HCT116 (cell line): ENCODE measurements around the gene SMARCD2. TPM values are rescaled to one million over a fixed set of nuclear protein-coding genes. Genes with fewer than 3 reads are reported as not detected.

Experiments used
- ATAC-seq: fragments of 200-7000 bp; cut with Tn5 transposase; 2 replicates; pipeline ENCODE4 v1.9.1; 2020; ENCODE audit warnings: mild to moderate bottlenecking, moderate library complexity
- BruUV-seq: library from RNA; stranded (reverse); fragments of 400-500 nt; replicated peaks from 2 replicates; lab custom pipeline; 2021; lab: Mats Ljungman, UMichigan
- CTCF ChIA-PET: fragments of 300-600 bp; sonication (Branson Sonifier 250); formaldehyde crosslinking; loops from one replicate; lab custom pipeline; 2021; ENCODE audit warnings: antibody characterized with exemption; lab: Charles Lee
- POLR2A ChIA-PET: fragments of 300-600, 350-600 bp; sonication (Branson Sonifier 250); formaldehyde crosslinking; loops from one replicate; lab custom pipeline; 2021; ENCODE audit warnings: antibody characterized with exemption; lab: Charles Lee
- RAD21 ChIA-PET, 2 experiments: fragments of 300-600 bp; sonication (Branson Sonifier 250); formaldehyde crosslinking; loops; one replicate each; lab custom pipeline; 2023; ENCODE audit warnings: low total read pairs in 2 of 2; ENCODE audit not compliant: uncharacterized antibody in 2 of 2, unreplicated experiment in 2 of 2, low non-redundant PET in 1 of 2; lab: Charles Lee
- DNase-seq: peaks from one replicate; pipeline ENCODE4 v3.0.0-alpha.2; 2010; ENCODE audit warnings: low read depth, low spot score
- H2AFZ ChIP-seq: fragments of 200-600 bp; shearing (Covaris generic), sonication (generic); 2 replicates; pipeline ENCODE4 v1.6.1; 2017; ENCODE audit warnings: low read depth, mixed run types, mixed read lengths, antibody characterized with exemption, low read length; ENCODE audit not compliant: poor library complexity, severe bottlenecking
- H3K27ac ChIP-seq: 2 replicates; pipeline ENCODE4 v1.5.1; 2012; ENCODE audit warnings: low read depth, low read length
- H3K27me3 ChIP-seq: fragments of 200-600 bp; sonication (generic); 2 replicates; pipeline ENCODE4 v1.6.1; 2016; ENCODE audit warnings: mixed run types, low read length, mixed read lengths; ENCODE audit not compliant: insufficient read depth
- H3K36me3 ChIP-seq, 2 experiments: fragments of 200-500 bp in 1 of 2; fragments of 200-600 bp in 1 of 2; sonication (Bioruptor generic) in 1 of 2; sonication (generic) in 1 of 2; 2 replicates each; pipeline versions ENCODE4 v1.5.1 to v1.6.1; 2014 to 2016; ENCODE audit warnings: low read length in 2 of 2, inconsistent platforms in 1 of 2, mixed read lengths in 1 of 2, mixed run types in 1 of 2; ENCODE audit not compliant: insufficient read depth in 2 of 2, control insufficient read depth in 1 of 2
- H3K4me1 ChIP-seq, 2 experiments: fragments of 200-600 bp in 1 of 2; sonication (generic) in 1 of 2; 2 replicates each; pipeline versions ENCODE4 v1.5.1 to v1.6.1; 2012 to 2017; ENCODE audit warnings: low read length in 2 of 2, inconsistent platforms in 1 of 2, mild to moderate bottlenecking in 1 of 2, mixed read lengths in 1 of 2, mixed run types in 1 of 2, moderate library complexity in 1 of 2; ENCODE audit not compliant: insufficient read depth in 2 of 2, control insufficient read depth in 1 of 2
- H3K4me2 ChIP-seq: fragments of 200-600 bp; sonication (generic); 2 replicates; pipeline ENCODE4 v1.6.1; 2017; ENCODE audit warnings: mixed run types, low read length, mixed read lengths
- H3K4me3 ChIP-seq, 2 experiments: fragments of 200-600 bp in 1 of 2; sonication (generic) in 1 of 2; replicated peaks in 1 of 2; 2 replicates each; pipeline ENCODE4 v1.5.1; 2011 to 2016; ENCODE audit warnings: low read length in 2 of 2, control low read depth in 1 of 2, low read depth in 1 of 2, mild to moderate bottlenecking in 1 of 2, mixed read lengths in 1 of 2, mixed run types in 1 of 2
- H3K79me2 ChIP-seq: fragments of 200-600 bp; sonication (generic); 2 replicates; pipeline ENCODE4 v1.6.1; 2017; ENCODE audit warnings: mild to moderate bottlenecking, mixed run types, low read length, moderate library complexity, mixed read lengths; ENCODE audit not compliant: insufficient read depth
- H3K9ac ChIP-seq: fragments of 200-600 bp; sonication (generic); 2 replicates; pipeline ENCODE4 v1.6.1; 2016; ENCODE audit warnings: low read length, mixed read lengths
- H3K9me2 ChIP-seq: fragments of 200-600 bp; sonication (generic), shearing (Covaris generic); 2 replicates; pipeline ENCODE4 v1.6.1; 2017; ENCODE audit warnings: mixed run types, mild to moderate bottlenecking, moderate library complexity; ENCODE audit not compliant: insufficient read depth
- H3K9me3 ChIP-seq, 2 experiments: fragments of 200-500 bp in 1 of 2; fragments of 200-600 bp in 1 of 2; sonication (Bioruptor generic) in 1 of 2; sonication (generic) in 1 of 2; 2 replicates each; pipeline ENCODE4 v1.6.1; 2014 to 2017; ENCODE audit warnings: low read length in 2 of 2, mixed read lengths in 2 of 2, inconsistent platforms in 1 of 2, low read depth in 1 of 2, mild to moderate bottlenecking in 1 of 2, mixed run types in 1 of 2, moderate library complexity in 1 of 2; ENCODE audit not compliant: control insufficient read depth in 1 of 2, insufficient read depth in 1 of 2
- H4K20me1 ChIP-seq: fragments of 200-600 bp; sonication (generic), shearing (Covaris generic); 2 replicates; pipeline ENCODE4 v1.6.1; 2017; ENCODE audit warnings: mixed run types, mild to moderate bottlenecking, moderate library complexity; ENCODE audit not compliant: insufficient read depth
- EGR1 ChIP-seq: IDR thresholded peaks from 2 replicates; pipeline ENCODE4 v1.6.1; 2012; ENCODE audit warnings: low read depth
- ELF1 ChIP-seq: IDR thresholded peaks from 2 replicates; pipeline ENCODE4 v1.6.1; 2012; ENCODE audit warnings: low read depth, borderline replicate concordance
- FOSL1 ChIP-seq: IDR thresholded peaks from 2 replicates; pipeline ENCODE4 v1.6.1; 2012; ENCODE audit warnings: low read depth
- RAD21 ChIP-seq: IDR thresholded peaks from 2 replicates; pipeline ENCODE4 v1.6.1; 2012; ENCODE audit warnings: low read depth, mild to moderate bottlenecking
- SIN3A ChIP-seq: IDR thresholded peaks from 2 replicates; pipeline ENCODE4 v1.6.1; 2012; ENCODE audit warnings: low read depth
- SP1 ChIP-seq: IDR thresholded peaks from 2 replicates; pipeline ENCODE4 v1.6.1; 2012; ENCODE audit warnings: low read depth
- YY1 ChIP-seq: IDR thresholded peaks from 2 replicates; pipeline ENCODE4 v1.6.1; 2011; ENCODE audit warnings: low read length, low read depth, moderate library complexity, mild to moderate bottlenecking; ENCODE audit not compliant: insufficient replicate concordance; ENCODE audit errors: extremely low read depth
- ZNF274 ChIP-seq: fragments of 200-500 bp; sonication (Bioruptor generic); IDR thresholded peaks from 2 replicates; pipeline ENCODE4 v1.6.1; 2014; ENCODE audit warnings: mild to moderate bottlenecking, low read depth, low read length, inconsistent platforms
- intact Hi-C: fragments of 100-400 bp; cut with micrococcal nuclease; formaldehyde crosslinking; loops from 2 replicates; pipeline ENCODE4 v1.10.0; 2022
- total RNA-seq: library from RNA; stranded (reverse); gene quantifications from one replicate; pipeline ENCODE4 v1.2.1, GENCODE V29; 2021; ENCODE audit not compliant: unreplicated experiment
- TF ChIP-seq, protein P1 (sequence below): IDR thresholded peaks from 2 replicates; pipeline ENCODE4 v1.6.1; 2011; ENCODE audit warnings: mild to moderate bottlenecking, low read length, moderate library complexity; ENCODE audit not compliant: insufficient replicate concordance; ENCODE audit errors: extremely low read depth
- TF ChIP-seq, protein P2 (sequence below), 3 experiments: fragments of 200-600 bp in 1 of 3; sonication (generic) in 1 of 3; IDR thresholded peaks in 2 of 3; conservative IDR thresholded peaks in 1 of 3; 2 replicates each; pipeline ENCODE4 v1.5.1; 2012 to 2017; ENCODE audit warnings: low read depth in 2 of 3, low read length in 2 of 3, antibody characterized with exemption in 1 of 3, borderline replicate concordance in 1 of 3, control low read depth in 1 of 3, mild to moderate bottlenecking in 1 of 3, mixed read lengths in 1 of 3, mixed run types in 1 of 3, moderate library complexity in 1 of 3; ENCODE audit not compliant: insufficient read depth in 1 of 3

Gene SMARCD2
- total RNA-seq, 1 experiment from 2014 or later = 168 TPM

- no peak overlapping the region for H3K4me3 ChIP-seq
- no peak overlapping the region for H2AFZ ChIP-seq
- POLR2A ChIA-PET = interaction anchor here (1.4 to 4.3 kb wide), 2 partner anchors 8 to 57 kb away, joined by 6 to 16 read pairs; partner anchors contain the start of genes CCDC47 and DDX42
- H3K36me3 ChIP-seq = peaks cover 57 to 72% of the 10 kb centered on the region in 2 experiments
- intact Hi-C loops = no loop called here
- no peak for ATAC-seq
- no peaks in the 10 kb centered on the region for H4K20me1 ChIP-seq
- H3K9me2 ChIP-seq = no peaks in the 10 kb centered on the region
- no peaks in the 10 kb centered on the region for H3K27me3 ChIP-seq
- RAD21 ChIA-PET = no interaction called here
- no peaks in the 10 kb centered on the region for H3K9me3 ChIP-seq
- no peak for DNase-seq
- TF ChIP-seq RAD21 (no peak), ELF1 (no peak), SIN3A (no peak), SP1 (no peak), ZNF274 (no peak)
- BruUV-seq = no TSS peak
- no peak overlapping the region for H3K4me2 ChIP-seq
- CTCF ChIA-PET = no interaction called here
- peaks cover 73% of the 10 kb centered on the region for H3K79me2 ChIP-seq
- H3K27ac ChIP-seq = no peak overlapping the region
- H3K4me1 ChIP-seq = peaks cover 10 to 25% of the 10 kb centered on the region in 2 experiments
- no peak overlapping the region for H3K9ac ChIP-seq
These were observed 12.2 kb downstream of the SMARCD2 start for GRCh38 chr17:63830278-63830677.

DNA sequence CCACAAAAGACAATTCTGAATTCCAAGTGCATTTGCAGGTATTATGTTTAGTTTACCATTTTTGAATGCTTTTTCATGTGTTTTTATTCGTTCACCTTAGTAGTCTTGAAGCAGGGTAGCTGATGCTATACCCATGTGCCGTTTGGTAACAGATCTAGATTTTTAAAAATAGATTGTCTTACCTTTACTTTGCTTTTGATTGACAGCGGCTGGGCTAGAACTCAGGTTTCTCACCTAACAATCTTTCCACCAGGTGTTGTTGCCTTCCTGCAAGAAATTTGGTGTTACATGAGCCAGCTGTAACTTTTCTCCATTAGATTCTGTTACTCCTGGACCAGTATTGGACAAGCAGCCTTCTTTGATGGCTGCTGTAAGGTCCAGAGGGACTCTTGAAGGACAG, 13.5 kb downstream of the SMARCD2 start:
- H3K9ac ChIP-seq = peak overlapping the region; percentile 88
- no peaks in the 10 kb centered on the region for H3K9me3 ChIP-seq
- H3K4me2 ChIP-seq = peak overlapping the region; percentile 84
- BruUV-seq = no TSS peak
- no peaks in the 10 kb centered on the region for H4K20me1 ChIP-seq
- intact Hi-C loops = loop anchor here (5.0 kb wide), 1 partner anchor 132 kb away; no protein-coding TSS in a partner anchor
- ATAC-seq = no peak
- no peak for DNase-seq
- ChIA-PET POLR2A (interaction anchor here (1.4 to 4.3 kb wide), 3 partner anchors 10 to 55 kb away, joined by 6 to 16 read pairs (median 7); partner anchors contain the start of genes CCDC47 and DDX42), CTCF (no interaction called here), RAD21 (no interaction called here)
- no peak overlapping the region for H2AFZ ChIP-seq
- TF ChIP-seq SP1 (no peak), EGR1 (no peak), FOSL1 (no peak), YY1 (no peak)
- TF ChIP-seq, protein P1, sequence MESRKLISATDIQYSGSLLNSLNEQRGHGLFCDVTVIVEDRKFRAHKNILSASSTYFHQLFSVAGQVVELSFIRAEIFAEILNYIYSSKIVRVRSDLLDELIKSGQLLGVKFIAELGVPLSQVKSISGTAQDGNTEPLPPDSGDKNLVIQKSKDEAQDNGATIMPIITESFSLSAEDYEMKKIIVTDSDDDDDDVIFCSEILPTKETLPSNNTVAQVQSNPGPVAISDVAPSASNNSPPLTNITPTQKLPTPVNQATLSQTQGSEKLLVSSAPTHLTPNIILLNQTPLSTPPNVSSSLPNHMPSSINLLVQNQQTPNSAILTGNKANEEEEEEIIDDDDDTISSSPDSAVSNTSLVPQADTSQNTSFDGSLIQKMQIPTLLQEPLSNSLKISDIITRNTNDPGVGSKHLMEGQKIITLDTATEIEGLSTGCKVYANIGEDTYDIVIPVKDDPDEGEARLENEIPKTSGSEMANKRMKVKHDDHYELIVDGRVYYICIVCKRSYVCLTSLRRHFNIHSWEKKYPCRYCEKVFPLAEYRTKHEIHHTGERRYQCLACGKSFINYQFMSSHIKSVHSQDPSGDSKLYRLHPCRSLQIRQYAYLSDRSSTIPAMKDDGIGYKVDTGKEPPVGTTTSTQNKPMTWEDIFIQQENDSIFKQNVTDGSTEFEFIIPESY = no peak
- TF ChIP-seq, protein P2, sequence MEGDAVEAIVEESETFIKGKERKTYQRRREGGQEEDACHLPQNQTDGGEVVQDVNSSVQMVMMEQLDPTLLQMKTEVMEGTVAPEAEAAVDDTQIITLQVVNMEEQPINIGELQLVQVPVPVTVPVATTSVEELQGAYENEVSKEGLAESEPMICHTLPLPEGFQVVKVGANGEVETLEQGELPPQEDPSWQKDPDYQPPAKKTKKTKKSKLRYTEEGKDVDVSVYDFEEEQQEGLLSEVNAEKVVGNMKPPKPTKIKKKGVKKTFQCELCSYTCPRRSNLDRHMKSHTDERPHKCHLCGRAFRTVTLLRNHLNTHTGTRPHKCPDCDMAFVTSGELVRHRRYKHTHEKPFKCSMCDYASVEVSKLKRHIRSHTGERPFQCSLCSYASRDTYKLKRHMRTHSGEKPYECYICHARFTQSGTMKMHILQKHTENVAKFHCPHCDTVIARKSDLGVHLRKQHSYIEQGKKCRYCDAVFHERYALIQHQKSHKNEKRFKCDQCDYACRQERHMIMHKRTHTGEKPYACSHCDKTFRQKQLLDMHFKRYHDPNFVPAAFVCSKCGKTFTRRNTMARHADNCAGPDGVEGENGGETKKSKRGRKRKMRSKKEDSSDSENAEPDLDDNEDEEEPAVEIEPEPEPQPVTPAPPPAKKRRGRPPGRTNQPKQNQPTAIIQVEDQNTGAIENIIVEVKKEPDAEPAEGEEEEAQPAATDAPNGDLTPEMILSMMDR (IDR thresholded peaks at IDR 0.05 in 2 of 3, conservative IDR thresholded peaks at IDR 0.05 in 1 of 3; ENCODE audit: borderline replicate concordance in 1 of 3, insufficient read depth in 1 of 3, low read depth in 2 of 3, low read length in 2 of 3) = no peak
- no peaks in the 10 kb centered on the region for H3K9me2 ChIP-seq
- peaks cover 81% of the 10 kb centered on the region for H3K79me2 ChIP-seq
- peaks cover 8 to 16% of the 10 kb centered on the region in 2 experiments for H3K4me1 ChIP-seq
- peaks cover 66 to 75% of the 10 kb centered on the region in 2 experiments for H3K36me3 ChIP-seq
- H3K27ac ChIP-seq = no peak overlapping the region
- H3K4me3 ChIP-seq = peak overlapping the region in 1 of 2 experiments; percentile 85; a peak in 2 of 4 replicates
- H3K27me3 ChIP-seq = no peaks in the 10 kb centered on the region
